Measurements from ENCODE around the gene MAGEA4. TPM values are rescaled to one million over a fixed set of nuclear protein-coding genes. Genes with fewer than 3 reads are reported as not detected.
A peak's percentile ranks its signal among the peaks of the same experiment; 100 is the strongest.
"Not testable (repeated sequence)": the region's sequence is repeated elsewhere in the genome, so short reads cannot be mapped to it uniquely, and the experiment has no call there.

The MAGEA4 gene
- not detected in 2 replicates for total RNA-seq (2014; rRNA removed; shearing (Covaris generic); ENCODE audit: low replicate concordance)

GRCh38 chrX:151912780-151913179, at the start of gene MAGEA4:
Gene MAGEA4 (plus strand): TSS chrX:151912889. CDS start chrX:151923665, 10,776 bp downstream.
- no peak for DNase-seq (ENCODE audit: low read depth)
- in situ Hi-C loops (cut with HindIII; ENCODE audit: low pct_unique_long_range_greater_than_20kb, low sequenced_read_pairs): no loop called here

- peak; percentile 62 for DNase-seq (ENCODE audit: low read depth)
- in situ Hi-C loops (cut with HindIII; ENCODE audit: low pct_unique_long_range_greater_than_20kb, low sequenced_read_pairs): no loop called here
Observed at GRCh38 chrX:151870602-151871001, 42.1 kb upstream of the MAGEA4 start.

- in situ Hi-C loops (cut with HindIII; ENCODE audit: low pct_unique_long_range_greater_than_20kb, low sequenced_read_pairs): no loop called here
- peak; percentile 30 for DNase-seq (ENCODE audit: low read depth)
Observed at GRCh38 chrX:151871244-151871643, 41.4 kb upstream of the MAGEA4 start.

GRCh38 chrX:151873096-151873495, 39.6 kb upstream of the MAGEA4 start:
- DNase-seq (ENCODE audit: low read depth): no peak
- in situ Hi-C loops (cut with HindIII; ENCODE audit: low pct_unique_long_range_greater_than_20kb, low sequenced_read_pairs): no loop called here

GRCh38 chrX:151875270-151876026, 37.2 kb upstream of the MAGEA4 start:
- in situ Hi-C loops (cut with HindIII; ENCODE audit: low pct_unique_long_range_greater_than_20kb, low sequenced_read_pairs): no loop called here
- no peak for DNase-seq (ENCODE audit: low read depth)

- in situ Hi-C loops (cut with HindIII; ENCODE audit: low pct_unique_long_range_greater_than_20kb, low sequenced_read_pairs): no loop called here
- DNase-seq (ENCODE audit: low read depth): no peak
Observed at GRCh38 chrX:151878574-151878973, 34.1 kb upstream of the MAGEA4 start.

- DNase-seq (ENCODE audit: low read depth): no peak
- in situ Hi-C loops (cut with HindIII; ENCODE audit: low pct_unique_long_range_greater_than_20kb, low sequenced_read_pairs): no loop called here
Observed at GRCh38 chrX:151879856-151880255, 32.8 kb upstream of the MAGEA4 start.

GRCh38 chrX:151880895-151881294, 31.8 kb upstream of the MAGEA4 start:
- DNase-seq (ENCODE audit: low read depth): no peak

GRCh38 chrX:151889421-151889820, 23.3 kb upstream of the MAGEA4 start:
- no peak for DNase-seq (ENCODE audit: low read depth)
- in situ Hi-C loops (cut with HindIII; ENCODE audit: low pct_unique_long_range_greater_than_20kb, low sequenced_read_pairs): no loop called here

More at GRCh38 chrX:151880895-151881294, 31.8 kb upstream of the MAGEA4 start:
- in situ Hi-C loops (cut with HindIII; ENCODE audit: low pct_unique_long_range_greater_than_20kb, low sequenced_read_pairs): no loop called here

GRCh38 chrX:151896734-151897474, 15.8 kb upstream of the MAGEA4 start:
- in situ Hi-C loops (cut with HindIII; ENCODE audit: low pct_unique_long_range_greater_than_20kb, low sequenced_read_pairs): no loop called here
- no peak for DNase-seq (ENCODE audit: low read depth)

GRCh38 chrX:151899622-151900021, 13.1 kb upstream of the MAGEA4 start:
- in situ Hi-C loops (cut with HindIII; ENCODE audit: low pct_unique_long_range_greater_than_20kb, low sequenced_read_pairs): no loop called here
- no peak for DNase-seq (ENCODE audit: low read depth)

- no peak for DNase-seq (ENCODE audit: low read depth)
- in situ Hi-C loops (cut with HindIII; ENCODE audit: low pct_unique_long_range_greater_than_20kb, low sequenced_read_pairs): no loop called here
Observed at GRCh38 chrX:151901826-151902225, 10.9 kb upstream of the MAGEA4 start.

GRCh38 chrX:151902813-151903591, 9.7 kb upstream of the MAGEA4 start:
- in situ Hi-C loops (cut with HindIII; ENCODE audit: low pct_unique_long_range_greater_than_20kb, low sequenced_read_pairs): no loop called here
- DNase-seq (ENCODE audit: low read depth): peak; percentile 83

GRCh38 chrX:151904989-151905388, 7.7 kb upstream of the MAGEA4 start:
- in situ Hi-C loops (cut with HindIII; ENCODE audit: low pct_unique_long_range_greater_than_20kb, low sequenced_read_pairs): no loop called here
- DNase-seq (ENCODE audit: low read depth): no peak

GRCh38 chrX:151912221-151912620, 468 bp upstream of the MAGEA4 start:
- in situ Hi-C loops (cut with HindIII; ENCODE audit: low pct_unique_long_range_greater_than_20kb, low sequenced_read_pairs): no loop called here
- no peak for DNase-seq (ENCODE audit: low read depth)

- in situ Hi-C loops (cut with HindIII; ENCODE audit: low pct_unique_long_range_greater_than_20kb, low sequenced_read_pairs); DNase-seq (ENCODE audit: low read depth): not testable (repeated sequence)
Observed at GRCh38 chrX:151918736-151919135, 6.0 kb downstream of the MAGEA4 start.

GRCh38 chrX:151919610-151920009, 6.9 kb downstream of the MAGEA4 start:
- in situ Hi-C loops (cut with HindIII; ENCODE audit: low pct_unique_long_range_greater_than_20kb, low sequenced_read_pairs): no loop called here
- no peak for DNase-seq (ENCODE audit: low read depth)

GRCh38 chrX:151920101-151920500, 7.4 kb downstream of the MAGEA4 start:
- no peak for DNase-seq (ENCODE audit: low read depth)
- in situ Hi-C loops (cut with HindIII; ENCODE audit: low pct_unique_long_range_greater_than_20kb, low sequenced_read_pairs): no loop called here

GRCh38 chrX:151920530-151920929, 7.8 kb downstream of the MAGEA4 start:
- in situ Hi-C loops (cut with HindIII; ENCODE audit: low pct_unique_long_range_greater_than_20kb, low sequenced_read_pairs): no loop called here
- DNase-seq (ENCODE audit: low read depth): no peak

Data from Caki2 (cell line).